GM18499 (cell line): Measurements from ENCODE around the gene MTX1.
"Not testable (repeated sequence)": the region's sequence is repeated elsewhere in the genome, so short reads cannot be mapped to it uniquely, and the experiment has no call there.

Experiments
- ATAC-seq: cut with Tn5 transposase; IDR thresholded peaks from one replicate; pipeline ENCODE4 v1.9.1; 2021; ENCODE audit warnings: moderate number of reproducible peaks; ENCODE audit not compliant: insufficient read depth, unreplicated experiment

The MTX1 gene

DNA sequence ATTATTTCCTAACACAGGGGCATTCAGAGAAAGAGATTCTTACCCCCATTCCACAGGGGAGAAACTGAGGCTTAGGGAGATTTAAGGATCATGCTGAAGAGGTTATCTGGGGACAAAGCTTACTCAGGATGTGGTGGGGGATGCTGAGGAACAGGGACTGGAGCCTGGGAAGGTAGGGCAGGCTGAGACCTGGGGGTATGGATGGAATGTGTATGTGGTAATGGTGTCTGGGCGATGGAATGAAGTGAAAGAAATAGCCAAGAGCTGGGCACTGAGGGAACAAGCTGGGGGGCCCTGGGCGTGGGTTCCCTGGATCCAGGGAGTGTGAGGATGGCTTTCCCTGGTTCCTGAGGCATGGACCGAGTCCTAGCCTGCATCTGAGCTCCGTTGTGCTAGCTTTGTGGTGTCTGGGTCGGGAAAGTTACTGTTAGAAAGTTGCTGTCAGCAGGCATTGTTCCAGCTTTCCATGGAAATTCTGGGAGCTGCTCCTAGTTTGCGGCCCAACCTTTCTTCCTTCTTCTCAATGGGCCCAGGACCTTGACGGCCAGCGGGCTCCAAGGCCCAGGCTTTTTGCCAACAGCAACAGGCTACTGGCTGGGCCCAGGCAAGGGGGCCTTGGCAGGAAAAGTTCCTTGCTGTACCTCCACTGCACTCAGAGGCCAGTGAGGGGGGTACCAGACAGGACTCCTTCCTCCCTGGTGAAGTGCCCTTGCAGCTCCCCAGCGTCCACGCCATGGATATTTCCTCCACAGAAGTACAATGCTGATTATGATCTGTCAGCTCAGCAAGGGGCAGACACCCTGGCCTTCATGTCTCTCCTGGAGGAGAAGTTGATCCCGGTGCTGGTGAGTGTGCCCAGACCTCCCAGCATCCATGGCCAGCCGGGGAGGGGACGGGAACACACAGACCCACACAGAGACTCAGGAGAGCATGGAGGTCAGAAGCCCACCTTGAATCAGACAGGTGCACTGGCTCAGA lies 23.8 kb downstream of the MTX1 start:
- not testable (repeated sequence) for ATAC-seq

DNA sequence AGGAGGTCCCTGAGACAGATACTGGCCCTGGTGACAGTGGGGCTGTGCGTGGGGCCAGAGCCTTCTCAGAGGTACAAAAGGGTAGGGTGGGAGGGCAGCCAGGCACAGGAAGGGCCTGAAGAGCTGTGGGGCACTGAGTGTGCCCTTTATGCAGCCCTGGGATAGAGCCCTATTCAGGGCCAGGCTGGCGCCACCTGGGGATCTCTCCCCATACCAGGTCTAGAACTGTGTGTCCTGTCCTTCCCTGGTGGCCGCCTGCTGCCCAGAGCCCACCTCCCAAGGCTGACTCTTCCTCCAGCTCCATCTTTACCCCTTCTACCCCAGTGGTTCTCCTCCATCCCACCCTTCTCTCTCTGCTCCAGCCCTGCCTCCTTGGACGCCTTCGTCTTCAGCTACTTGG lies 25.0 kb downstream of the MTX1 start:
- not testable (repeated sequence) for ATAC-seq

DNA sequence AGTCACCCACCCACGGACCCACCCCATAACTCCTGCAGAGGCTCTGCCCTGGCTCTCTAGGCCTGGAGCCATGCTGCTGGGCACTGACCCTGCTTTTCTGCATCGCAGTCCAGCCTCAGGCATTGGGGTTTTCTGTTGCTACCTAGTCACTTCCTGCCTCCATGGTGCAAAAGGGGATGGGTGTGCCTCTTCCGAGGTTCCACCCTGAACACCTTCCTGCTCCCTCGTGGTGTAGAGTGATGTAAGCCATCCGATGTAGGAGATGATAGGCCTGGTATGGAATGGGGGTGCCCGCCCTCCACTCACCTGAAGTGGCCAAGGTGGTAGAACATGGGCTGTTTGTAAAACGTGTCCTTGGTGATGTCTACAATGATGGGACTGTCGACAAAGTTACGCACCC lies 26.9 kb downstream of the MTX1 start:
- ATAC-seq, result not testable (repeated sequence)

DNA sequence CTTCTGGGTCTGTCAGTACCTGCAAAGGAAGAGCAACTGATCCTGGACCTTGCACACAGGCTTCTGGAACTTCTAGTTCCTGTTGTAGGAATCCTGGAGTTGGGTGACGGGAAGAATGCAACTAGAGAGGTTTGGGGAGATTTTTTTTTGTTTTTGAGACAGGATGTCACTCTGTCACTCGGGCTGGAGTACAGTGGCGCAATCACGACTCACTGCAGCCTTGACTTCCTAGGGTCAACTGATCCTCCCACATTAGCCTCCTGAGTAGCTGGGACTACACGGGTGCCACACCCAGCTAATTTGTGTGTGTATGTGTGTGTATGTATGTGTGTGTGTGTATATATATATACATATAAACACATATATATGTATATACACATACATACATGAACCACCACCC lies 28.0 kb downstream of the MTX1 start:
- no peak for ATAC-seq

DNA sequence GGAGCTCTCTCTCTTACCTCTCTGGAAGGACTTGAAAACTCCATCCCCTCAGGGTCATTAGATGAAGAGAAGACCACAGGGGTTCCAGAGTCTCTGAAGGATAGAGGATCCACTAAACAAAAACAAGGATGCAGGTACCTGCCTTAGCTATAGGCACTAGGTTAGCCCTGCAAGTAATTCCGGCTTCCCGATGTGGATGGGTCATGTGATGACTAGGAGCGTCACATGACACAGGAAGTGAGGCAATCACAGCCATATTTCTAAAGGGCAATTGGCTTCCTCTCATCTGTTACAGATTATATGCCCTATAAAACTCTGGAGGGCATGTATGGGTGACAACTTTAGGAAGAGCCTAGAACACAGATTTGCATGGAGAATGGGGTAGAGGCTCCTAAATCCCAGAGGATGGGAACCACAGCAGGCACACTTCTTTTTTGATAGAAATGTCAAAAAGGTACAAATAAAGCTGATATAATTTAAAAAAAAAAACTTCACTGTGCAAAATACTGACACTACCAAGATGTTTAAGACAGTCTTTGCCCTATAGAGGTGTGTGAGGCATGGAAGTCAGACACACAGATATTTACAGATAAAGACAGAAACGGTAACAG lies 32.7 kb downstream of the MTX1 start:
- no peak for ATAC-seq

DNA sequence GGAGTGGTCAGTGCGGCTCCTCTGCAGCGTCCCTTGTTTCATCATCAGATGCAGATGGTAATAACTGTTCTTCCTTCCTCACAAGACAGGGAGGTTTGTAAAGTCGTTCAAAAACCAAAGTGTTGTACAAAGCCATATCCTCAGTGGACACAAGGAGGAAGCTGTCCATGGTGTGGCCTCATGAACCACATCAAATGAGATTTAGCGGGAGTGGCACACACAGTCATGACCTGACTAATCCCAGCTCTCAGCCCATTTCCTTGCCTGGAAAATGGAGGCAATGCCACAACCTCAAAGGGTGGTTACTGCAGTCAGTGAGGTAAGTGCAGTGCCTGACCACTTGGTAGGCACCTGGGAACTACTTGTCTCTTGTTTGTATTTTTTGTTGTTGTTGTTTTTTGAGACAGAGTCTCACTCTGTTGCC lies 33.4 kb downstream of the MTX1 start:
- ATAC-seq, result no peak

DNA sequence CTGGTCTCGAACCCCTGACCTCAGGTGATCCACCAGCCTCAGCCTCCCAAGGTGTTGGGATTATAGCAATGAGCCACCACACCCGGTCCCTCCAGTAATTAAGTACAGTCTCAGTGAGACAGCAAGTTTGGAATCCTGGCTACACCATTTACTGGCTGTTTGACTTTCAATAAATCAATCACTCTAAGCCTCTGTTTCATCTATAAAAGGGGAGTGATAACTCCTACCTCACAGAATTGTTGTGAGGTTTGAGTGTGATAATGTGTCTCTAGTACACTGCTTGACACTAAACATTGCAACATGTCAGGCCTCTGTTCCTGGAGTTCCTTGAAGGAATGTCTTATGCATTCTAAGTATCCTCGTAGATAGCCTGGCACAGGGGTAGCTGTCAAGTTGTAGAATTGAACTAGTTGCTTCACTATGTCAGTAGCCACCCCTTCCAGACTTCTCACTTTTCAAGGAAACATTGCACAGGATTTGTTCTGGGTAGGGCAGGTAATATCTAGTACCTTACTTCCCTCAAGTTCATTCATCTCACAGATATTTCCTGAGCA lies 34.4 kb downstream of the MTX1 start:
- ATAC-seq, result no peak

DNA sequence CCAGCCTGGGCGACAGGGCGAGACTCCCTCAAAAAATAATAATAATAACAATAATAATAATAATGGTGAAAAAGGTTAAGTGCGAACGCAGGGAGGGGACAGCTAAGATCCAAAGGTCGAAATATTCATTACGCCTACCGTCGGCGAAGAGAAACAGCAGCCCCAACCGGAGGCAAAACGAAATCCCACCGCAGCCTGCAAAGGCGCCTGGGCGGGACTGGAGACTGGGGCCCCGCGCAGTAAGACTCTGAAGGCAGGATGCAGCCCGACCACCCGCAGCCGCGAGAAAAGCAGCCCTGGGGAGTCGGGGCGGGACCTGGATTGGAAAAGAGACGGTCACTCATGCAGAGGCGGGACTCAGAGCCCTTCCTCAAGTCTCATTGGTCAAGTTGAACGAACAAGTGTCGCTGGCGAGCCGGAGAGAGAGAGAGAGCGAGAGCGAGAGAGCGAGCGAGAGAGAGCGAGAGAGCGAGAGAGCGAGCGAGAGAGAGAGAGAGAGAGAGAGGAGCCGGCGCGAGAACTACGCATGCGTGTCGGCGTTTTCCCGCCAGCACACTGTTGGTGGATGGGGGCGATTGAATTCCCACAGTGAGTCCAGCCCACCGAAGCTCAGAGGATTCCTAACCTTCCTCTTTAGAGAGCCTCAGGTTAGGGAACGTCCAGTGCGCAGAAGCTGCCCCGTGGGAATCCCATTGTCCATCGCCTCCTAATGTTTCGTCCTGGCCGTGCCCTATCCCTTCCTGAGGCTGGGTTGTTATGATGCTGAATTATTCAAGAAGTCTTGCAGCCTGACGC lies 36.1 kb downstream of the MTX1 start:
- peak; percentile 60 for ATAC-seq

DNA sequence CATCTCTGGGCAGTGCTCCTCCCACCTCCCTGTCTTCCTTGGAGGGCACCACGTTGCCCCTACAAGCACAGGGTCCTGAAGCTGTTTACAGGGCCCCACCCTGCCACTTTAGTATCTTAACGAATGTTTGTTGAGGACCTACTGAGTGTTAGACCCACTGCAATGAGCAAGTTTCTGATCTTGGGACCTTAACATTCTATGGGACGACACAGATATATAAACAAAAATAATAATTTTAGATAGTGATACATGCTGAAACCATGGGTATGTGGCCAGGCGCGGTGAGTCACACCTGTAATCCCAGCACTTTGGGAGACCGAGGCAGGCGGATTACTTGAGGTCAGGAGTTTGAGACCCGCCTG lies 36.6 kb downstream of the MTX1 start:
- ATAC-seq, result no peak

DNA sequence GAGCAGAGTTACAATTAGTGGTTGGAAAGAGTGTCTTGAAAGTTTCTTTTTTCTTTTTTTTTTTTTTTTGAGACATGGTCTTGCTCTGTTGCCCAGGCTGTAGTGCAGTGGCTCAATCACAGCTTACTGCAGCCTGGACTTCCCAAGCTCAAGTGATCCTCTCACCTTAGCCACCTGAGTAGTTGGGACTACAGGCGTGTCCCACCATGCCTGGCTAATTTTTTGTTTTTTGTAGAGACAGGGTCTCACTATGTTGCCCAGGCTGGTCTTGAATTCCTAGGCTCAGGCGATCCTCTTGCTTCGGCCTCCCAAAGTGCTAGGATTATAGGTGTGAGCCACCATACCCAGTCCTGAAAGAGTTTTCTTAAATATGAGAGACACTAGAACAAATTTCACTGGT lies 38.3 kb downstream of the MTX1 start:
- not testable (repeated sequence) for ATAC-seq

DNA sequence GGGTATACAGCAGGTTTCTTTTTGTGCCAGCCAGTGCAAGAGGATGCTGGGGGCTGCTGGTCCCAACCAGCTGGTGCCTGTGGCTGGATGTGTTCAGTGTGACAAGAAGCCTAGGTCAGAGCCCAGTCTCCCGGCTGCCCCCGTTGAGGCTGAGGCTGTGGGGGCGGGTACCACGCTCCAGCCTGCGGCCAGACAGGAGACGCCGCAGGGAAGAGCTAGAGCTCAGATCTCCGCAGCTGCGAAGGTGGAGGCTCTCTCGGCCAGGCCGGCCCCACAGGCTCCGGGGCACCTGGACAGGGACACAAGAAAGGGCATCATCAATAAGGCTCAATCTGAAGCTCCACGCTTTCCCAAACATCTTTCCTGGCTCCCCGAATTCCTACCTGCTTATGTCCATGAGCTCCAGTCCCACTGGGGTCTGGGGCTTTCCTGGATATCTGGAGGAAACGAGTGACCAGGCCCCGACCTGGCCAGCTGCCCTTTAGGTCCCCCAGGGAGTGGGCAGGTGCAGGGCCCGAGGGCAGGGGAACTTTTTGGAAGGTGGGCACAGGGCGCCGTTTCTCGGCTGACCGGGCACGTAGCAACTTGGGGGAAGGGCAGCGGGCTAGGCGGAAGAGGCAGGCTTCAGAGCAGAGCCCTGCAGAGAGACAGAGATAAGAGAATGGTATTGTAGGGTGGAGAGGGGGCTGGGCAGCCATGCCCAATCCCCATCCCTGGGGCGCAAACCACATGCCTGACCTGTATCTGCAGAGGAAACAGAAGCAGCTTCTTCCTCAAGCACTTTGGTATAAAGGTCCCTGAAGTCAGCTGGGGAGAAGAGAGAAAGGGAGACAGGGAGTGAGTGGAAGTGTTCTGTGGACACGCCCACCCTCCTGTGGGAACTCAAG lies 39.4 kb downstream of the MTX1 start:
- no peak for ATAC-seq

DNA sequence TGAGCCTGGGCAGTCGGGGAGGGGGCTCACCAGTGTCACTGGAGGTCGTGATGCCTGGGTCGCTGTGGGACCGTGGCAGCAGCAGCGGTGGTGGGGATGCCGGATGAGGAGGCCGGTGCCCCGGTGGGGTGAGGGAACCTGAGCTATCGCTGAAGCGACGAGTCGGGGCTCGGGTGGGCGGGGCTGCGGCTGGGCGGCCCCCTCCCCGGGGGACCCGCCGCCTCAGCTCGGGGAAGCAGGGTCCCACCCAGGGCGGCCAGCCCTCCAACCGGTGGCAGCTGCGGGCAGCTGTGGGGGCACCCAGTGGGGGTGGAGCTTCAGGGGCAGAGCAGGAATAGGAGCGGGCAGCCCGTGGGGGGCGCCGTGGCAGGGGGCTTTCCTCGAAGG lies 41.7 kb downstream of the MTX1 start:
- no peak for ATAC-seq

DNA sequence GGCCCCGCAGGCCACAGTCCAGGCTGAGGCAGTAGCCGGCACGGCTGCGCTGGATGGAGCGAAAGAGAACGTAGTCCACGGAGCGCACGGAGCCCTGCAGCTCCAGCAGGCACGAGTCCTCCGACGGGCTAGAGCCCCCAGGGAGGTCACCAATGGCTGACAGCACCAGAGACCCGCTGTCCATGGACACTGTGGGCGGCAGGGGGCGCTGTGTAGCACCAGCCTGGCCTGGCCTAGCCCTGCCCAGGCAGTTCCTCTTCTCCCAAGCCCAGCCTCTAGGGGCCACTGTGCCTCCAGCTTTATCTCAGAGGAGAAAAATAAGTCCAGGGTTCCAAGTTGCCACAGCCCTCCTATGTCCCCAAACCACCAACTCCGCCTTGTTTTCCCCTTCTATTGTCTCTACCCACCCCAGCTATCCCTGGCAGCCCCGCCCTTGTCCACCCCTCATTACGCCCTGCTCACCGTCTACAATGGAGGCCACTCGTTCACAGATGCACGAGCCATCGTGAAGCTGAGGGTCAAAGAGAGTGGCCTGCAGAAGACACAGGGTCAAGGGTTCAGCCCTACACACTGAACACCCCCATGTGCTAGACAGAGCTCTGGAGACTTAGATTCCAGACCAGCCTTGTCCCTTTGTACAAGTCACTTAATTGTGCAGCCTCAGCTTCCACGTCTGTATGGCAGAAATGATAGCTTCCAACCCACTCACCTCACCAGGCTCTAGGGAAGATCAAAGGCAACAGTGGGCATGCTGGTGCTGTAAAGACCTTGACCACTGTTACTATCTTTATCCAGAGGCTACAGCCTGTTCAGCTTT lies 42.3 kb downstream of the MTX1 start:
- ATAC-seq, result no peak

DNA sequence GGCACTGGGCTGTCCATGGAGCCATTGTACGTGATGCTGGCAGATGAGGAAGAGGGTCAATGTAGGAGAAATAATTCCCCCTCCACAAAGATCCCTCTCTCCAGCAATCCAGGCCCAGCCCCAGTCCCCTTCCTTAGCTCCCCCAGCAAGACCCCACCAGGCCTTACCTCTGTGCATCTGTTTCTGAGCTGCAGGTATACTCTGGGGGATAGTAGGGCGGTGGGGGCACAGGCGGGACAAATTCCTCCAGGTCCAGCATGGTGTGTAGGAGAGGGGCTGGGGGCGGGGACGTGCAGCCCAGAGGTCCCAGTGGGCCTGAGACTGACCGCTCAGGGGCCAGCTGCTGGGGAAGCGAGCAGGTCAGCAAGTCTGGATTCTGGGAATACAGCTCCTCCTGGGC lies 43.1 kb downstream of the MTX1 start:
- no peak for ATAC-seq

DNA sequence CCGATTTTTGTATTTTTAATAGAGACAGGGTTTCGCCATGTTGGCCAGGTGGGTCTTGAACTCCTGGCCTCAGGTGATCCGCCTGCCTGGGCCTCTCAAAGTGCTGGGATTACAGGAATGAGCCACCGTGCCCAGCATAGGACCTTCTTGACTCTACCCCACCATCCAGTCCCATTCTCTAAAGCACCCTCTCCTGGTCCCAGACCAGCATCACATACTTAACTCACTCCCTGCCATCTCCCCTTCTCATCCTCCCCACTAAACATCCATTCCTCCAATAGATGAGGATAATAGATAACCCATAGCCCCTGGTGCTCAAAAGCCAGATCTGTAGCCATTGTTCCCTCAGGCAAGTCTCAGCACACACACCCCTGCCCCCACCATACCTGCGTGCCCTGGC lies 44.7 kb downstream of the MTX1 start:
- no peak for ATAC-seq

DNA sequence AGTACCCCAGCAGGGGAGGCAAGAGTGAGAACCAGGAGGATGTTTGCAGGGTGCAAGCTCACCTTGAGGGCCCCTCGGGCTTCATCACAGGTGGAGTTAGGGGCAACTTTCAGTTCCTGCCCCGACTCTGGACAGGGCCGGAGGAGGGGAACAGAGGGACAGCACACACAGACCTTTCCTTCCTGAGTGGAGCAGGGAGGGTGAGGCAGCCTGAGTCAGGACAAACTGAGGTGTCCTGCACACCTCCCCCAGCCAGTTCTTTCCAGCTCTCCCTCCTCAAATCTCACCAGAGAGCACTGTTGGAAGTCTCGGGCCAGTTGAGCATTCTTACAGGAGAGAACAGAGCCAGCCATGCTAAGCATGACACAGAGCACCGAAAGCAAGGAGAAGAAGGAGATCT lies 45.3 kb downstream of the MTX1 start:
- no peak for ATAC-seq

DNA sequence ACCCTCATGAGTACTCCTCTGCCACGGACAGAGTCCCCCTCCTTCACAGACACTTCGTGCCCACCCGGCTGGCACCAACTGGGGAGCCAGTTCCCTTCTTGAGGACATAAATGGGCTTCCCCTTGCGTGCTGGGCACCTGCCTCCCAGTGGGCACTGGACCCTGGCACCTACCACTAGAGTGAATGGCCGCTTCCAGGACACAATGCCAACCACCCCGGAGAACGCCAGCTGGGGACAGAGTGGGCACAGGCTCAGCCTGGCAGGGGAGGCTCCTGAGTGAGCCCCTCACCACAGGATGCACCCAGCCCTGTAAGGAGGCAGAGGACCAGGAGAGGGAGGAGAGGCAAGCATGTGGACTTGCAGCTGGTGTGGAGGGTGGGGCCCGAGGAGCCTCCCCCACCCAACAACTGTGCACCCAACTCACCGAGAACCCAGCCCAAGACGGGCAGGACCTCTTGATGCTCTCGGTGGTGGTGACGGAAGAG lies 45.8 kb downstream of the MTX1 start:
- ATAC-seq, result no peak

DNA sequence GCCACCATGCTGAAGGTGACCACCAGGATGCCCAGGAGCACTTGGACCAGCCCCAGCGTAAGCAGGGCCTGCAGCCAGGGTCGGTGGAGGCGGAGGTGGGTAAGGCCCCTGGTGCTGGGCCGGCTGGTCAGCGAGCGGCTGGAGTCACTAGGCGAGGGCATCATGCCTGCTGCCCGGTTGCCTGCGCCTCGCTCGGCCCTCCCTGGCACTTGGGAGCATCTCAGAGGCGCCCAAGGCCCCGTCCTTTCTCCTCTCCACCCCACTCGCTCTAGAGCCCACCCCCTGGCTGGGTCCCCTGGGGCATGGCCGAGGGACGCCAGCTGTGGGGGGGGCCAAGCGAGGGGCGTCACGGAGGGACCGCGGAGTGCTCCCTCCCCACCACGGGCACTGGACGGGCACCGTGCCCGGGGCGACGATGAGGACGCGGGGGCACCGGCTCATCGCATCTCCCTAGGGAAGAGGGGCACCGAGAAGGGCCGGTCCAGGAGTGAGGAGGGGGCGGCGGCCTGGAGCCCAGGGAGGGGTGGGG lies 46.3 kb downstream of the MTX1 start:
- no peak for ATAC-seq
